GM12865 (cell line): ENCODE results near the gene PSMD9.
"Not testable (repeated sequence)": the region's sequence is repeated elsewhere in the genome, so short reads cannot be mapped to it uniquely, and the experiment has no call there.

Source experiments
- DNase-seq: peaks from one replicate; pipeline ENCODE4 v3.0.0; 2010; ENCODE audit warnings: low read depth
- H3K4me3 ChIP-seq: 2 replicates; pipeline ENCODE4 v1.5.1; 2011; ENCODE audit warnings: mild to moderate bottlenecking, low read depth, low read length, control low read depth
- CTCF ChIP-seq: IDR thresholded peaks from 2 replicates; pipeline ENCODE4 v1.5.1; 2011; ENCODE audit warnings: low read length, control low read depth, low read depth, inconsistent platforms; ENCODE audit not compliant: insufficient read depth; ENCODE audit errors: missing control alignments

PSMD9 gene

GRCh38 chr12:121875582-121875981 lies 13.0 kb upstream of the PSMD9 start:
- no peak for DNase-seq
- no peak for TF ChIP-seq CTCF
- H3K4me3 ChIP-seq: no peak overlapping the region

- not testable (repeated sequence) for DNase-seq, H3K4me3 ChIP-seq
These were observed 12.5 kb upstream of the PSMD9 start for GRCh38 chr12:121876080-121876447.

GRCh38 chr12:121883315-121883660 lies 5.3 kb upstream of the PSMD9 start:
- no peak for TF ChIP-seq CTCF
- no peak for DNase-seq
- no peak overlapping the region for H3K4me3 ChIP-seq

- DNase-seq, H3K4me3 ChIP-seq: not testable (repeated sequence)
These were observed 3.5 kb upstream of the PSMD9 start for GRCh38 chr12:121885129-121885528.

- peak overlapping the region; percentile 73 for H3K4me3 ChIP-seq
- no peak for TF ChIP-seq CTCF
- no peak for DNase-seq
These were observed 510 bp upstream of the PSMD9 start for GRCh38 chr12:121888083-121888477.

- no peak for TF ChIP-seq CTCF
- DNase-seq: no peak
- H3K4me3 ChIP-seq: peak overlapping the region; percentile 73
These were observed 659 bp downstream of the PSMD9 start for GRCh38 chr12:121889274-121889624.

GRCh38 chr12:121889661-121890060 lies 1.1 kb downstream of the PSMD9 start:
- DNase-seq: not testable (repeated sequence)
- H3K4me3 ChIP-seq: peak overlapping the region; percentile 73

- no peak for TF ChIP-seq CTCF
- no peak for DNase-seq
- H3K4me3 ChIP-seq: no peak overlapping the region
These were observed 4.3 kb downstream of the PSMD9 start for GRCh38 chr12:121892673-121893561.
